B cell (primary cell): ENCODE results near the gene CD58. TPM values are rescaled to one million over a fixed set of nuclear protein-coding genes. Genes with fewer than 3 reads are reported as not detected.

Experiments
- ATAC-seq: fragments of 200-7000 bp; cut with Tn5 transposase; one replicate; pipeline ENCODE4 v1.10.0; 2021; ENCODE audit warnings: low read depth, mild to moderate bottlenecking, moderate number of reproducible peaks, moderate library complexity
- CTCF ChIA-PET: fragments of 350-600 bp; sonication (Branson Sonifier 250); formaldehyde crosslinking; loops from one replicate; lab custom pipeline; 2021; ENCODE audit warnings: antibody characterized with exemption, inconsistent platforms; lab: Charles Lee
- POLR2A ChIA-PET: fragments of 350-600 bp; sonication (Branson Sonifier 250); formaldehyde crosslinking; loops from one replicate; lab custom pipeline; 2021; ENCODE audit warnings: antibody characterized with exemption; lab: Charles Lee
- DNase-seq: peaks from one replicate; pipeline ENCODE4 v3.0.0; 2013
- H2AFZ ChIP-seq: 2 replicates; pipeline ENCODE4 v1.6.1; 2012; ENCODE audit warnings: mild to moderate bottlenecking, low read depth, low read length; ENCODE audit not compliant: insufficient read depth, poor library complexity, severe bottlenecking
- H3K27ac ChIP-seq, 2 donors: 1 replicate in 1 of 2; 2 replicates in 1 of 2; pipeline ENCODE4 v1.5.1; 2012 to 2013; ENCODE audit warnings: low read length in 2 of 2, mild to moderate bottlenecking in 2 of 2, moderate library complexity in 1 of 2
- H3K27me3 ChIP-seq, 4 experiments: fragments of 200-600 bp in 1 of 4; sonication (generic) in 1 of 4; replicated peaks in 1 of 4; 1 replicate in 2 of 4; 2 replicates in 2 of 4; pipeline versions ENCODE4 v1.6.1 to v1.7.0; 2013 to 2016; ENCODE audit warnings: low read length in 3 of 4, mild to moderate bottlenecking in 2 of 4, mixed read lengths in 1 of 4, moderate library complexity in 1 of 4; ENCODE audit not compliant: insufficient read depth in 4 of 4, control insufficient read depth in 3 of 4; ENCODE audit errors: control extremely low read depth in 1 of 4
- H3K36me3 ChIP-seq, 2 experiments: replicated peaks in 1 of 2; 1 replicate in 1 of 2; 2 replicates in 1 of 2; pipeline versions ENCODE4 v1.6.1 to v1.7.1; 2013; ENCODE audit warnings: low read length in 1 of 2; ENCODE audit not compliant: insufficient read depth in 2 of 2, control insufficient read depth in 1 of 2; ENCODE audit errors: control extremely low read depth in 1 of 2, extremely low read depth in 1 of 2
- H3K4me1 ChIP-seq, 2 donors: fragments of 200-600 bp in 1 of 2; sonication (generic) in 1 of 2; 1 replicate in 1 of 2; 2 replicates in 1 of 2; pipeline versions ENCODE4 v1.5.1 to v1.6.1; 2013 to 2017; ENCODE audit warnings: low read length in 2 of 2; ENCODE audit not compliant: control insufficient read depth in 2 of 2, insufficient read depth in 2 of 2
- H3K4me2 ChIP-seq: replicated peaks from 2 replicates; pipeline ENCODE3; 2012; ENCODE audit warnings: mild to moderate bottlenecking, low read depth, low read length; ENCODE audit not compliant: poor library complexity, severe bottlenecking
- H3K4me3 ChIP-seq, 5 experiments: fragments of 200-600 bp in 1 of 5; sonication (generic) in 1 of 5; 1 replicate in 3 of 5; 2 replicates in 2 of 5; pipeline versions ENCODE4 v1.5.1 to v1.7.0; 2011 to 2016; ENCODE audit warnings: low read length in 4 of 5, mild to moderate bottlenecking in 4 of 5, low read depth in 2 of 5, control low read depth in 1 of 5, moderate library complexity in 1 of 5; ENCODE audit not compliant: insufficient read depth in 1 of 5; ENCODE audit errors: control extremely low read depth in 1 of 5, extremely low read depth in 1 of 5
- H3K79me2 ChIP-seq: fragments of 200-600 bp; sonication (generic); one replicate; pipeline ENCODE4 v1.6.0; 2016; ENCODE audit warnings: low read length; ENCODE audit not compliant: control insufficient read depth, insufficient read depth
- H3K9ac ChIP-seq: fragments of 200-600 bp; sonication (generic); 2 replicates; pipeline ENCODE4 v1.6.1; 2017; ENCODE audit warnings: mild to moderate bottlenecking, low read length, moderate library complexity
- H3K9me3 ChIP-seq, 3 donors: one replicate each; pipeline versions ENCODE4 v1.6.1 to v1.7.1; 2013; ENCODE audit warnings: low read length in 2 of 3; ENCODE audit not compliant: control insufficient read depth in 2 of 3, insufficient read depth in 1 of 3; ENCODE audit errors: control extremely low read depth in 1 of 3
- H4K20me1 ChIP-seq: 2 replicates; pipeline ENCODE4 v1.6.0; 2012; ENCODE audit warnings: mild to moderate bottlenecking, low read length; ENCODE audit not compliant: insufficient read depth, control insufficient read depth, poor library complexity, severe bottlenecking
- H3K27ac Mint-ChIP-seq: one replicate; pipeline ENCODE4 v1.8.0; 2021; ENCODE audit warnings: mixed read lengths
- H3K27me3 Mint-ChIP-seq: one replicate; pipeline ENCODE4 v1.8.0; 2021; ENCODE audit warnings: mixed read lengths
- H3K4me1 Mint-ChIP-seq: one replicate; pipeline ENCODE4 v1.8.0; 2021; ENCODE audit warnings: mixed read lengths
- H3K4me3 Mint-ChIP-seq: one replicate; pipeline ENCODE4 v1.8.0; 2021; ENCODE audit warnings: mixed read lengths
- H3K9me3 Mint-ChIP-seq: one replicate; pipeline ENCODE4 v1.8.0; 2022; ENCODE audit warnings: mixed read lengths; ENCODE audit not compliant: insufficient read depth
- EZH2 ChIP-seq: IDR thresholded peaks from 2 replicates; pipeline ENCODE4 v1.6.1; 2012; ENCODE audit warnings: borderline replicate concordance, low read depth, mild to moderate bottlenecking, moderate library complexity, low read length; ENCODE audit not compliant: insufficient read depth, poor library complexity, severe bottlenecking
- WGBS: methylation state at CpG from one replicate; pipeline ENCODE4 v1.1.5; 2013; ENCODE audit warnings: missing lambda C conversion rate; ENCODE audit not compliant: insufficient coverage; 5-methylcytosine and 5-hydroxymethylcytosine counted together
- intact Hi-C: fragments of 100-400 bp; cut with micrococcal nuclease; formaldehyde crosslinking; loops from one replicate; pipeline ENCODE4 v1.10.0; 2022
- polyA plus RNA-seq: library from polyadenylated mRNA; depleted of rRNA; stranded (reverse); fragments of >200 nt; gene quantifications from 2 replicates; pipeline ENCODE4 v1.2.3, GENCODE V29; 2012
- total RNA-seq, 2 donors: library from RNA; stranded (reverse); fragments of 120-200 nt in 1 of 2; gene quantifications; 1 replicate in 1 of 2; 2 replicates in 1 of 2; pipeline versions ENCODE4 v1.2.3 to v1.2.4, GENCODE V29; 2013 to 2022
- TF ChIP-seq, protein P1 (sequence below): fragments of 200-600 bp; IDR thresholded peaks from one replicate; pipeline ENCODE4 v1.8.0; 2022; ENCODE audit warnings: antibody characterized with exemption, mild to moderate bottlenecking

Gene CD58
- total and polyA plus RNA-seq, 2 donors (not counting 1 experiment from before 2014, with no cell fraction given) = 12.3 to 47.6 TPM

DNA sequence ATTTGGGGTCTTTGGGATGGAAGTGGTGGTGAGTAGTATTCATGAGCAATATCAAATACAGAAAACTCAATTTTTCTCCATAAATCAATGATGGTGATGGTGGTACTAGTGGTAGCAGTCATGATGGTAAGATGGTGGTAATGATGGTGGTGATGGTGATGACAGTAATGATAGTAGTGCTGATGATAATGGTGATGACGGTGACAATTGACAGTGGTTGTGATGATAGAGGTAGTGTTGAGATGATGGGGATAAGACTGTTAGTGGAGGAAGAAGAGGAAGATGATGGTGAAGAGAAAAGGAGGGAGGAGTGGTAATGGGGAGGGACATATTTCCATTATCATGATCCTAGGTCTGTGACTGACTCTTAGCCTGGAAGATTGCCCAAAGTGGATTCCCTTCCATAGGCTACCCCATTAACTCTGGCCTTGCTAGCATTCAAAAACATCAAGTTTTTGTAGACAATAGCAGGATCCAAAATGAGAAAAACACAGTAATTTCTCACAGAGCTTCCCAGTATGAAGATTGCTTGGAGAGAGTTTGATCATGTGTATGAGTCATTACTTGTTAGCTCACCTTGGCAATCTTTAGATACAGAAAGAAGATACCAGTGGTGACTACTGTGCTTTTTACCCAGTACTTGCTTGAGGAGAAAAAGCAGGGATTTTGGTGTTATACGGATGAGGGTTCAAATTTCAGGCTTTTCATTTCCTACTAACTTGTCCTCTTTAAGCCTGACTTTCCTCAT, 103.8 kb downstream of the CD58 start:
- DNase-seq (no peak), ATAC-seq (no peak)
- H3K9me3 Mint-ChIP-seq = no peaks in the 10 kb centered on the region
- Histone ChIP-seq H3K9me3 (no peaks in the 10 kb centered on the region), H3K4me2 (no peak overlapping the region), H2AFZ (no peak overlapping the region), H3K4me1 (no peaks in the 10 kb centered on the region), H3K4me3 (no peak overlapping the region), H3K36me3 (no peaks in the 10 kb centered on the region), H3K27ac (no peak overlapping the region), H3K9ac (no peak overlapping the region), H4K20me1 (no peaks in the 10 kb centered on the region), H3K79me2 (no peaks in the 10 kb centered on the region), H3K27me3 (peaks cover 0 to 4% (median 1%) of the 10 kb centered on the region in 4 experiments)
- H3K27me3 Mint-ChIP-seq = peaks cover 14% of the 10 kb centered on the region
- H3K27ac Mint-ChIP-seq = no peak overlapping the region
- 100% methylated on average over 1 of the region's 2 CpGs for WGBS
- no peak overlapping the region for H3K4me3 Mint-ChIP-seq
- ChIA-PET CTCF (interaction anchor here (0.7 kb wide), 1 partner anchor 149 kb away, joined by 5 read pairs; no protein-coding TSS in a partner anchor), POLR2A (no interaction called here)
- intact Hi-C loops = no loop called here
- TF ChIP-seq, protein P1, sequence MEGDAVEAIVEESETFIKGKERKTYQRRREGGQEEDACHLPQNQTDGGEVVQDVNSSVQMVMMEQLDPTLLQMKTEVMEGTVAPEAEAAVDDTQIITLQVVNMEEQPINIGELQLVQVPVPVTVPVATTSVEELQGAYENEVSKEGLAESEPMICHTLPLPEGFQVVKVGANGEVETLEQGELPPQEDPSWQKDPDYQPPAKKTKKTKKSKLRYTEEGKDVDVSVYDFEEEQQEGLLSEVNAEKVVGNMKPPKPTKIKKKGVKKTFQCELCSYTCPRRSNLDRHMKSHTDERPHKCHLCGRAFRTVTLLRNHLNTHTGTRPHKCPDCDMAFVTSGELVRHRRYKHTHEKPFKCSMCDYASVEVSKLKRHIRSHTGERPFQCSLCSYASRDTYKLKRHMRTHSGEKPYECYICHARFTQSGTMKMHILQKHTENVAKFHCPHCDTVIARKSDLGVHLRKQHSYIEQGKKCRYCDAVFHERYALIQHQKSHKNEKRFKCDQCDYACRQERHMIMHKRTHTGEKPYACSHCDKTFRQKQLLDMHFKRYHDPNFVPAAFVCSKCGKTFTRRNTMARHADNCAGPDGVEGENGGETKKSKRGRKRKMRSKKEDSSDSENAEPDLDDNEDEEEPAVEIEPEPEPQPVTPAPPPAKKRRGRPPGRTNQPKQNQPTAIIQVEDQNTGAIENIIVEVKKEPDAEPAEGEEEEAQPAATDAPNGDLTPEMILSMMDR = no peak
- TF ChIP-seq EZH2 = no peak
- no peaks in the 10 kb centered on the region for H3K4me1 Mint-ChIP-seq
